ENCODE results near the gene IGSF9B.

The IGSF9B gene

GRCh38 chr11:133936592-133936991 lies 20.2 kb downstream of the IGSF9B start:
- TF ChIP-seq, protein P1, sequence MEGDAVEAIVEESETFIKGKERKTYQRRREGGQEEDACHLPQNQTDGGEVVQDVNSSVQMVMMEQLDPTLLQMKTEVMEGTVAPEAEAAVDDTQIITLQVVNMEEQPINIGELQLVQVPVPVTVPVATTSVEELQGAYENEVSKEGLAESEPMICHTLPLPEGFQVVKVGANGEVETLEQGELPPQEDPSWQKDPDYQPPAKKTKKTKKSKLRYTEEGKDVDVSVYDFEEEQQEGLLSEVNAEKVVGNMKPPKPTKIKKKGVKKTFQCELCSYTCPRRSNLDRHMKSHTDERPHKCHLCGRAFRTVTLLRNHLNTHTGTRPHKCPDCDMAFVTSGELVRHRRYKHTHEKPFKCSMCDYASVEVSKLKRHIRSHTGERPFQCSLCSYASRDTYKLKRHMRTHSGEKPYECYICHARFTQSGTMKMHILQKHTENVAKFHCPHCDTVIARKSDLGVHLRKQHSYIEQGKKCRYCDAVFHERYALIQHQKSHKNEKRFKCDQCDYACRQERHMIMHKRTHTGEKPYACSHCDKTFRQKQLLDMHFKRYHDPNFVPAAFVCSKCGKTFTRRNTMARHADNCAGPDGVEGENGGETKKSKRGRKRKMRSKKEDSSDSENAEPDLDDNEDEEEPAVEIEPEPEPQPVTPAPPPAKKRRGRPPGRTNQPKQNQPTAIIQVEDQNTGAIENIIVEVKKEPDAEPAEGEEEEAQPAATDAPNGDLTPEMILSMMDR (IDR thresholded peaks at IDR 0.05) = no peak

- TF ChIP-seq, protein P1 (IDR thresholded peaks at IDR 0.05) = no peak
Measured at GRCh38 chr11:133936136-133936535, 20.6 kb downstream of the IGSF9B start.

GRCh38 chr11:133935551-133935910 lies 21.2 kb downstream of the IGSF9B start:
- TF ChIP-seq, protein P1 (IDR thresholded peaks at IDR 0.05) = no peak

- TF ChIP-seq, protein P1 (IDR thresholded peaks at IDR 0.05) = no peak
Measured at GRCh38 chr11:133934599-133935550, 21.9 kb downstream of the IGSF9B start.

DNA sequence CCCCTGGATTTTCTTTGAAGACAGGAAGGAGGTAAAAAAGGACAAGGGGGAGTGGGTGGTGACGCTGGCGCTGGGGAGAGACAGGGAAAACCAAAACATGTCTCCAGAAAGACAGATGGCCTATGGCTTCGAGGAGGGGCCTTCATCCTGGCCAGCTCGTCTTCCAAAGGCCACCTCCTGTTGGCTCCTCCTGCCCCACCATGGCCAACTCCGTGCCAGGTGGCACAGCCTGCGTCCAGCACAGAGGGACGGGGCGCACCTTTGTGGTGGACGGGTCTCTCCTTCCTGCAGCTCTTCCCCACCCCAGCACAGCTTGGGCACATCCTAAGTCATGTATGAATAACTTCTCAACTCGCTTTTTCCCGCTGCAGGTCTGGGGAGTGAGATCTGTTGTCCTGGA lies 22.7 kb downstream of the IGSF9B start:
- TF ChIP-seq, protein P1 (IDR thresholded peaks at IDR 0.05) = no peak

- TF ChIP-seq, protein P1 (IDR thresholded peaks at IDR 0.05) = no peak
Measured at GRCh38 chr11:133931449-133932060, 25.2 kb downstream of the IGSF9B start.

GRCh38 chr11:133930767-133931448 lies 25.9 kb downstream of the IGSF9B start:
- TF ChIP-seq, protein P1 (IDR thresholded peaks at IDR 0.05) = peak; percentile 21; the same call in 1 of the 2 replicates

Data from LNCAP (cell line).